NCI-H2107 (cell line): ENCODE measurements around the gene LYSMD1.
A peak's percentile ranks its signal among the peaks of the same experiment; 100 is the strongest.

Experiments used
- DNase-seq: peaks from one replicate; lab custom pipeline; 2025; lab: John Stamatoyannopoulos, UW

LYSMD1 gene

GRCh38 chr1:151175041-151175741, 9.5 kb upstream of the LYSMD1 start:
- DNase-seq = no peak

GRCh38 chr1:151171190-151171589, 5.5 kb upstream of the LYSMD1 start:
- DNase-seq = no peak

GRCh38 chr1:151167116-151167515, 1.4 kb upstream of the LYSMD1 start:
- DNase-seq = no peak

- DNase-seq = no peak
Observed at GRCh38 chr1:151166505-151166956, 829 bp upstream of the LYSMD1 start.

- DNase-seq = peak; percentile 38
Observed at GRCh38 chr1:151165281-151165737, 393 bp downstream of the LYSMD1 start.

- DNase-seq = no peak
Observed at GRCh38 chr1:151164732-151165280, 896 bp downstream of the LYSMD1 start.

GRCh38 chr1:151159373-151159772, 6.3 kb downstream of the LYSMD1 start:
- no peak for DNase-seq

GRCh38 chr1:151158751-151159251, 6.9 kb downstream of the LYSMD1 start:
- no peak for DNase-seq

- no peak for DNase-seq
Observed at GRCh38 chr1:151158326-151158725, 7.4 kb downstream of the LYSMD1 start.

GRCh38 chr1:151157067-151157531, 8.6 kb downstream of the LYSMD1 start:
- no peak for DNase-seq

- DNase-seq = no peak
Observed at GRCh38 chr1:151156515-151156819, 9.2 kb downstream of the LYSMD1 start, which contains the start of gene TNFAIP8L2. Gene TNFAIP8L2 (plus strand): TSS chr1:151156649. CDS start chr1:151158698, 2,049 bp downstream.

GRCh38 chr1:151147665-151148064, 18.0 kb downstream of the LYSMD1 start:
- no peak for DNase-seq

GRCh38 chr1:151147132-151147503, 18.6 kb downstream of the LYSMD1 start:
- no peak for DNase-seq

GRCh38 chr1:151146412-151147131, 19.1 kb downstream of the LYSMD1 start, which contains the start of gene SEMA6C:
Gene SEMA6C (minus strand): TSS chr1:151146631. CDS start chr1:151142621, 4,010 bp downstream.
- DNase-seq = peak; percentile 82

- DNase-seq = no peak
Observed at GRCh38 chr1:151146072-151146411, 19.7 kb downstream of the LYSMD1 start.

- DNase-seq = no peak
Observed at GRCh38 chr1:151145304-151146071, 20.2 kb downstream of the LYSMD1 start.

- no peak for DNase-seq
Observed at GRCh38 chr1:151144474-151145303, 21.0 kb downstream of the LYSMD1 start.

GRCh38 chr1:151143986-151144385, 21.7 kb downstream of the LYSMD1 start:
- DNase-seq = no peak

GRCh38 chr1:151143057-151143435, 22.7 kb downstream of the LYSMD1 start:
- DNase-seq = no peak

- no peak for DNase-seq
Observed at GRCh38 chr1:151142411-151143056, 23.2 kb downstream of the LYSMD1 start.

- no peak for DNase-seq
Observed at GRCh38 chr1:151137789-151138188, 27.9 kb downstream of the LYSMD1 start.
